Fibroblast of peridontal ligament (primary cell): Measurements from ENCODE around the gene SDR39U1.

ENCODE experiments used
- DNase-seq: peaks from one replicate; pipeline ENCODE4 v3.0.0-alpha.2; 2010; ENCODE audit errors: extremely low read depth

The SDR39U1 gene

DNA sequence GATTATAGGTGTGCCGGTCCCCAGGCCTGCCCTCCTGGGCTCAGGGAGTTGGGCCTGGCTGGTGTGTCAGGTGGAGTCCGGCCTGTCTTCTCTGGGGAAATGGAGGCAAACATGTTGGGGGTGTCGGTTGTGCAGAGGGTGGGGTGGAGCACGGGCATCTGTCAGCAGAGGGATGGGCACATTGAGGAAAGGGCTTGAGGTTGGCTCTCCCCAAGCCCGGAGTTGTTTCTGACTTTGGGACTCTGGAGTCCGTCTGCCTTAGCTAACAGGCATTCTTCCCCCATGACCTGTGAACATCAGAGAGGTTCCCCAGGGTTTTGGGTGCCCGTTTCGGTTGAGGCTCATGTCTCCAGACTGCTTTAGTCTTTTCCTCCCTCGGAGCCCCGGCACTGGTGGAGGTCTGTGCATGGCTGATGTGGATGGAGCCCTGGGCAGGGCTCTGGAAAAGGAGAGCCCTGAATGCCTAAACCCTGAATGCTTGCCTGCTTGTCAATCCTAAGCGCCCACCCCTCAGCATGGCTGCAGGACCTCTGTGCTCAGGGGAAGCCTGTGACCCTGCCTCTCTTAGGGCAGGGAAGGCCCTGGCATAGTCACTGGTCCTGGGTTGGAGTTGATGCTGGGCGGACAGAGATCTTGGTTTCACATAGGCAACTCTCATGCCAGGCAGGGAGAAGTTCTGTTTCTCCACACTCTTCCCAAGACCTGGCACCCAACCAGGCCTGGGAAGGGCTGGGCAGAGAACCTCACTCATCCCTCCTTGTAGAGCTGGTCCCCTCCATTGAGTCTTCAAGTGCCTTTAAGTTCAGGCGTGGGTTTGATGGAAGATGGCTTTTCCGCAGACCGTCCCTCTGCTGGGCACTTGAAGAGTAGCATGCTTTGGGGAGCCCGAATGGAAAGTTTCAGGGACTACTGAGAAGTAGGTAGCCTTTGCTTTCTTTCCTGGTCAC, 30.9 kb downstream of the SDR39U1 start:
- DNase-seq = peak; percentile 68

GRCh38 chr14:24409956-24410355, 32.6 kb downstream of the SDR39U1 start:
- DNase-seq = no peak

- DNase-seq = no peak
These were observed 33.4 kb downstream of the SDR39U1 start for GRCh38 chr14:24409192-24409591.

DNA sequence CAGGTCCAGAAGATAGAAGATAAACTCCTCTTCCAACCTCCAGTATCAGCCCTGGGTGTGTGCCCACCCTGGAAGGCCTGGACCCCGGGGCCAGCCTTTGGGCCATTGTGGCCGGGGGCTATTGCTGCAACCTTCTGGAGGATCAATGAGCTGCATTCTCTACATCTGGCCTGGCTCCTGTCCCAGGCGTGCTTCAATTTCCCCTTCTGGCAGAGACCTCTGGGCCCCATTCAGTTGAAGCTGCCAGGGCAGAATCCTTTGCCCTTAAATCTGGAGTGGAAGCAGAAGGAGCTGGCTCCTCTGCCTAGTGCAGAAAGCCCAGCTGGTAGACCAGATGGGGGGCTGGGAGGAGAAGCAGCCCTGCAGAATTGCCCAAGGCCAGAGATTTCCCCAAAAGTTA, 33.8 kb downstream of the SDR39U1 start:
- peak; percentile 71 for DNase-seq

- no peak for DNase-seq
These were observed 34.8 kb downstream of the SDR39U1 start for GRCh38 chr14:24407608-24408325.

DNA sequence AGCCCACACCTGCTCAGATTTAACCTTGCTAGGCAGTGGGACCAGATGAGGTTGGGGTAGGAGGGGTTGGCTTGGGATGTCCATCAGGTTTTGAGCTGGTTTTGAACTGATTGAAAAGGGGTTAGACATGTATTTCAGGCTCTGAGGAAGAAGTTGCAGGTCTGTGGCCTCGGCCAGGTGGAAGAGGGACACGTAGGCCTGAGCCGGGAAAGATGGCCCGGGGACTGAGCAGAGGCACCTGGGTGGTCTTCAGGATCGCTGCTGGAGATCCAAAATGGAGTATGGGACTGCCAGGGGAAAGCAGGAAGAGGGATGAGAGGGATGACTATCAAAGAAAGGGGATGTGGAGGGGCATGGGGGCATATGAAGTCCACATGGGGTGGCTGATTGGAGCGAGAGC, 36.2 kb downstream of the SDR39U1 start:
- DNase-seq = no peak

DNA sequence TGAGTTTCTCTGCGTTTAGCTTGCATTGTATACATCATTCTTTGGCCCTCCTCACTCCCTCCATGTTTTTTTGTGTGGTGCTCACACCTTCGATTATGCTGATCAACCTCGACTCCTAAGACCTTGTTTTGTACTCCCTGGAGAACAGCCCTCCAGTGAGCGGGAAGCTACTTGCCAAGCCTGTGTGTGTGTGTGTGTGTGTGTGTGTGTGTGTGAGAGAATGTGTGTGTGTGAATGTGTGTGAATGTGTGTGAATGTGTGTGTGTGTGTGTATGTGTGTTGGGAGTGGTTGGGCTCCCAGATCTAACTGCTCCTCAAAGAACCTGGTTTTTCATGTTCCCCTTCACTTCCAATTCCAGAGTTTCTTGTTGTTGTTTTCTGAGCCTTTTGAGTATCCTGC, 37.8 kb downstream of the SDR39U1 start:
- no peak for DNase-seq

DNA sequence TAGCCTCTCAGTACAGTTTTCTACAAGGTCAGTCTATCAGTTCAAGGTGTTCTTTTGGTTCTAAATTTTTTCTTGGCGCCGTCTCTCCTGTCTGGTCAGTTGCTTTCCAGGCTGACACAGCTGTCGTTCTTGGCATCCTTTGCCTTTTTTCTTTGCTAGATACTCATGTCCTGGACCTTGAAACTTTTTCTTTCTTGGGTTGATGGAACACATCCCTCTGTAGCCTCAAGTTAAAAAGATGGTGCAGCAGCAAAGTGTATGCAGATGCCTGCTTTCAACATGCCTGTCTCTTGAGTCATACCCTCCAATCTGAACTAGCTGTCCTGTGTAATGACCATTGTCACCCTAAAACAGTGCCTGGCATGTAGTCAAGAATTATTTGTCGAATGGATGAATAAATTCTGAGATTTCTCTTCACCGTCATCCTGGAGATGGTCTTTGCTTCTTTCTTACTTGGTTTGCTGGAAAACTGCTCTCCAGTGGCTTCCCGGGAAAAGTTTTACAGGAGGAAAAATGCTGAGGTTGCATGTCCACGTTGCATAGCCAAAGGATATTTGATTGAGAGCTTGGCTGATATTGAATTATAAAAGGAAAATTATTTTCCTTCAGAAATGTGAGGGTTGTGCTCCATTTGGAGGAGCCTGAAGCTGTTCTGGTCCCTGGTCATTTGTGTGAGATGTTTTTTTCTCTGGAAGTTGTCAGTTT, 39.1 kb downstream of the SDR39U1 start:
- no peak for DNase-seq

GRCh38 chr14:24401810-24402702, 40.5 kb downstream of the SDR39U1 start:
- no peak for DNase-seq

GRCh38 chr14:24399999-24400718, 42.4 kb downstream of the SDR39U1 start:
- DNase-seq = no peak

GRCh38 chr14:24399447-24399822, 43.1 kb downstream of the SDR39U1 start:
- DNase-seq = no peak

GRCh38 chr14:24398653-24399446, 43.7 kb downstream of the SDR39U1 start, which contains the start of gene NYNRIN:
Gene NYNRIN (plus strand): TSS chr14:24399003. CDS start chr14:24399247, 244 bp downstream.
- no peak for DNase-seq

- DNase-seq = no peak
These were observed 44.3 kb downstream of the SDR39U1 start for GRCh38 chr14:24398293-24398652.

- DNase-seq = no peak
These were observed 44.8 kb downstream of the SDR39U1 start for GRCh38 chr14:24397639-24398292.

- DNase-seq = peak; percentile 53
These were observed 46.7 kb downstream of the SDR39U1 start for GRCh38 chr14:24395609-24396582.

DNA sequence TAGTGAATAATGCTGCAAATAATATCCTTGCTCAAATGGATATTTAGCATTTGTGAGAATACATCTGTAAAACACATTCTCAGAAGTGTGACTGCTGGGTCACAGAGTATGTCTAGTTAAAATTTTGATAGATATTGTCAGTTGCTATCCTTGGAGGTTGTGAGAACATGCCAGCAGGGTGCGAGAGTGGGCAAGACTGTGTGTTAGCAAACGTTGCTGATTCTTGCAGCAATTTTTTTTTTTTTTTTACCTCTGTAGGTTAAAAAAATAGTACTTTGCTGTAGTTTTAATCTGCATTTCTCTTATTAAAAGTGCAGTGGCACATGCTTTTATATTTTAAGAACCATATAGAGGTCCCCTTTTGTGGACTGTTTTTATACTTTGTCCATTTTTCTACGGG, 48.3 kb downstream of the SDR39U1 start:
- DNase-seq = no peak

DNA sequence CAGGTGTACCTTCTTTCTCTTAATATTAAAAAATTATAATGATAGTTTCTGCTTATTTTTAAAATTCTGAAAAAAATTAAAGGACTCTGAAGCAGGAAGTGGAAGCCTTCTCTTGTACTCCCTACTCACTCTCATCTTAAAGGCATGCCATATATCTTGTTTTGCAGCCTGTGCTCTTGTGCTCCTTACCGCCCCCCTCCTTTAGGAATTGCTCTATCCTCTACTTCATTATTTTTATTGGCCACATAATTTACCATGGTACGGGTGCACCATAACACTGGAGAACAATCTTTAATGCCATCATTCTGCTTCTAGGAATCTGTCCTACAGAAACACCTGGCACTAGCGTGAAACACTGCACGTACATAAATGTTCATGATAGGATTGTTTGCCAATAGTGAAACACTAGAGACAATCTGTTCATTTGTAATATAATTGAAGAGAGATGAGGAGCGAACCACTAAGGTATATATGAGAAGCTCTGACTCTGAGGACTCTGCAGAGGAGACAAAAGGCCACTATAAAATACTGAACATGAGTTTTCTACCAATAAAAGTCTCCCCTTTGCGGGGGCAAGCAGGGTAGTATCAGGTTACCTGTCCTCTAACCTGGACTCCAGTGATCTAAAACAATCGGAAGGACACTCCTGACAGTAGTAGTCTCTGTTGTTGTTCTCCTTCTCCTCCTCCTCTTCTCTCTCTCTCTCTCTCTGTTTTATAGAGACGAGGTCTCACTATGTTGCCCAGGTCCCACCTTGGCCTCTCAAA, 50.1 kb downstream of the SDR39U1 start:
- DNase-seq = peak; percentile 27
